Upper lobe of right lung (tissue), 1 donor: ENCODE measurements around the gene MS4A14. TPM values are rescaled to one million over a fixed set of nuclear protein-coding genes. Genes with fewer than 3 reads are reported as not detected.
"Not testable (repeated sequence)": the region's sequence is repeated elsewhere in the genome, so short reads cannot be mapped to it uniquely, and the experiment has no call there.

Experiments
- ATAC-seq: fragments of 200-7000 bp; cut with Tn5 transposase; one replicate; pipeline ENCODE4 v1.9.1; 2020; ENCODE audit warnings: mild to moderate bottlenecking, moderate library complexity
- DNase-seq: peaks from one replicate; pipeline ENCODE4 v3.0.0-alpha.2; 2020
- H3K27ac ChIP-seq: fragments of 200-600 bp; one replicate; pipeline ENCODE4 v1.8.0; 2022
- H3K27me3 ChIP-seq: fragments of 200-600 bp; one replicate; pipeline ENCODE4 v1.8.0; 2022; ENCODE audit warnings: mild to moderate bottlenecking
- H3K36me3 ChIP-seq: fragments of 200-600 bp; one replicate; pipeline ENCODE4 v1.8.0; 2022
- H3K4me1 ChIP-seq: fragments of 200-600 bp; one replicate; pipeline ENCODE4 v1.8.0; 2022
- H3K4me3 ChIP-seq: fragments of 200-600 bp; one replicate; pipeline ENCODE4 v1.8.0; 2022; ENCODE audit warnings: mild to moderate bottlenecking
- H3K9me3 ChIP-seq: fragments of 200-600 bp; one replicate; pipeline ENCODE4 v1.8.0; 2022
- intact Hi-C: fragments of 100-400 bp; cut with DNase I; formaldehyde crosslinking; loops from one replicate; pipeline ENCODE4 v1.11.0; 2022
- total RNA-seq: library from RNA; stranded (reverse); fragmentation: NEBNext Ultra II Directional; extraction: Animal tissue kit (Norgen Biotek cat#: 25700); gene quantifications from one replicate; pipeline ENCODE4 v1.2.1, GENCODE V29; 2021
- TF ChIP-seq, protein P1 (sequence below): fragments of 200-600 bp; IDR thresholded peaks from one replicate; pipeline ENCODE4 v1.8.0; 2022; ENCODE audit warnings: antibody characterized with exemption
- donor health status: DM: no; HTN: yes; CAD: no; lungs with severe emphysema.

The MS4A14 gene
- total RNA-seq, 1 donor from 2014 or later = 10.3 TPM

DNA sequence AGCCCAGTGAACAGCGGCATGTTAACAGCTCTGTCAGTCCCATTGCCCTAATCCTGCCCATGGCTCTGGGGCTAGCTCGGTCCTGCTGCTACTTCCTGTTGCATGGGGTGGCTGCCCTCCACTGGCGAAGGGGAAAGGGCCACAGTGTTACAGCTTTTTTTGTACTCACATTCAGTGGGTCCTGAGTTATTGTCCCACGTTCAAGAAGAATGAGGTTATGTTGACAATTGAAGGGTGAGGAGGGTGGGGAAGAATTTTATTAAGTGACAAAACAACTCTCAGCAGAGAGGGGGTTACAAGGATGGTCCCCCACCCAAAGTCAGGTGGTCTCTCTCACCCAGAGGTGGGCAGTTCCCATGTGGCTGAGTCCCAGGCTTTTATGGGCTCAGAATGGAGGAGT is 35.6 kb upstream of the MS4A14 start:
- Histone ChIP-seq H3K4me3 (no peak overlapping the region), H3K27ac (no peak overlapping the region), H3K36me3 (no peaks in the 10 kb centered on the region), H3K4me1 (no peaks in the 10 kb centered on the region), H3K9me3 (no peaks in the 10 kb centered on the region), H3K27me3 (no peaks in the 10 kb centered on the region)
- ATAC-seq (no peak), DNase-seq (no peak)
- intact Hi-C loops = no loop called here
- TF ChIP-seq, protein P1, sequence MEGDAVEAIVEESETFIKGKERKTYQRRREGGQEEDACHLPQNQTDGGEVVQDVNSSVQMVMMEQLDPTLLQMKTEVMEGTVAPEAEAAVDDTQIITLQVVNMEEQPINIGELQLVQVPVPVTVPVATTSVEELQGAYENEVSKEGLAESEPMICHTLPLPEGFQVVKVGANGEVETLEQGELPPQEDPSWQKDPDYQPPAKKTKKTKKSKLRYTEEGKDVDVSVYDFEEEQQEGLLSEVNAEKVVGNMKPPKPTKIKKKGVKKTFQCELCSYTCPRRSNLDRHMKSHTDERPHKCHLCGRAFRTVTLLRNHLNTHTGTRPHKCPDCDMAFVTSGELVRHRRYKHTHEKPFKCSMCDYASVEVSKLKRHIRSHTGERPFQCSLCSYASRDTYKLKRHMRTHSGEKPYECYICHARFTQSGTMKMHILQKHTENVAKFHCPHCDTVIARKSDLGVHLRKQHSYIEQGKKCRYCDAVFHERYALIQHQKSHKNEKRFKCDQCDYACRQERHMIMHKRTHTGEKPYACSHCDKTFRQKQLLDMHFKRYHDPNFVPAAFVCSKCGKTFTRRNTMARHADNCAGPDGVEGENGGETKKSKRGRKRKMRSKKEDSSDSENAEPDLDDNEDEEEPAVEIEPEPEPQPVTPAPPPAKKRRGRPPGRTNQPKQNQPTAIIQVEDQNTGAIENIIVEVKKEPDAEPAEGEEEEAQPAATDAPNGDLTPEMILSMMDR = no peak

DNA sequence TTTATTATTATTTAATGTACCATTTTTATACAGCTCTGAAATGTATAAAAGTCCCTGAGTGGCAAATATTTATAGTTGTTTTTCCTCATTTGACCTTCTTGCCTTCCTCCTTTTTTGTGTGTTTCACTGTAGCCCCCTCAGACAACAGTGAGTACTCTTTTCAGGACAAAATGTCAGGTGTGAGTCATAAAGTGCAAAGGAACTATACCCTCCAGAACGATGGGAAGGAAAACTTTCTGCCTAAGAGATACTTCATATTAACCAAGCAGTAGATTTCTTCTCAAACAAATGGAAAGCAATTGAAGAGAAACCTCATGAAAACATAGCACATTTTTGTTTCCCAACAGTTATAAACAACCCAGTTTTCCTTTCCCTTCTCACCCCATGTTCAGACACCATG is 34.0 kb upstream of the MS4A14 start:
- Histone ChIP-seq H3K4me3 (no peak overlapping the region), H3K4me1 (no peaks in the 10 kb centered on the region), H3K27me3 (no peaks in the 10 kb centered on the region), H3K36me3 (no peaks in the 10 kb centered on the region), H3K27ac (no peak overlapping the region), H3K9me3 (no peaks in the 10 kb centered on the region)
- DNase-seq (no peak), ATAC-seq (no peak)
- TF ChIP-seq, protein P1 = no peak
- intact Hi-C loops = no loop called here

DNA sequence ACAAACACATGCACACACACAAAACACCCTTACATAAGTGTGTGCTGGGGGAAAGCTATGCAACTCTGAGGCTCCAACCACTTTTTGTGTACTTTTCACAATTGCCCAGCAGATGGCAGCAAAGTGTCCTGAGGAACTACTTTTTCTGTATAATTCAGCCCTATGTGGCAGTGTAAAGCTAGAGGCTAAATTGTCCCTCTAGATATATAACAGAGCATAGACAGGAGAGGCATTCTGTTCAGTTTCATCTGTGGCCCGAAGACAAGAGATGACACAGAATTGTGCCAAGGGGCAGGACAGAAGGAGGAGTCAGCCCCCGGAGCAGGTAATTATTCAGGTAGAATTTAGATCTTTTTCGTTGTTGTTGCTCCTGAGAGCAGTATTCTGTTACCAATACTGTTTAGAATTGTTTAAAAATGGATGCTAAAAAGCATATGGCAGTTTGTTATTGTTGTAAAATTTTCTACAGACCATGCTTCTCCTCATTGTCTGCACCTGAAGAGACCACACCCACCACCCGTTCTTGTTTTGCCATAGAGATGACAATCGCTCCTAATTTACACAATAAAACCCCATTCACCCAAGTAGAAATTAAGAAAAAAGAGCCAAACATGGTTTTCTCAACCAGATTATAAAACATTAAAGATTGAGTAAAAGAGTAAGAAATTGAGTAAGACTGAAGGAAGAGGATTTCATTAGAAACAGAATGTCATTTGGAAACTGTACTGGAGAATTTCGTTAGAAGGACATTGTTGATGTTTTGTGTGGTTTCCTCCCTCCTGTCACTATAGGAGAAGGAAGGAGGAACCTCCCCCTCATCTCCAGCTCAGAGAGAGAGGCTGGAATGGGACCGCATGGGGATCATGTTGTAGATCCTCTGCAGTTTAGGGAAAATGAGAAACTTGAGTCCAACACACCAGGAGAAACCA is 32.5 kb upstream of the MS4A14 start:
- no peaks in the 10 kb centered on the region for H3K27me3 ChIP-seq
- H3K27ac ChIP-seq = peak overlapping the region; percentile 8
- no peaks in the 10 kb centered on the region for H3K9me3 ChIP-seq
- TF ChIP-seq, protein P1 = peak; percentile 82
- no peaks in the 10 kb centered on the region for H3K36me3 ChIP-seq
- no peaks in the 10 kb centered on the region for H3K4me1 ChIP-seq
- DNase-seq (no peak), ATAC-seq (peak; percentile 92)
- intact Hi-C loops = no loop called here
- no peak overlapping the region for H3K4me3 ChIP-seq

DNA sequence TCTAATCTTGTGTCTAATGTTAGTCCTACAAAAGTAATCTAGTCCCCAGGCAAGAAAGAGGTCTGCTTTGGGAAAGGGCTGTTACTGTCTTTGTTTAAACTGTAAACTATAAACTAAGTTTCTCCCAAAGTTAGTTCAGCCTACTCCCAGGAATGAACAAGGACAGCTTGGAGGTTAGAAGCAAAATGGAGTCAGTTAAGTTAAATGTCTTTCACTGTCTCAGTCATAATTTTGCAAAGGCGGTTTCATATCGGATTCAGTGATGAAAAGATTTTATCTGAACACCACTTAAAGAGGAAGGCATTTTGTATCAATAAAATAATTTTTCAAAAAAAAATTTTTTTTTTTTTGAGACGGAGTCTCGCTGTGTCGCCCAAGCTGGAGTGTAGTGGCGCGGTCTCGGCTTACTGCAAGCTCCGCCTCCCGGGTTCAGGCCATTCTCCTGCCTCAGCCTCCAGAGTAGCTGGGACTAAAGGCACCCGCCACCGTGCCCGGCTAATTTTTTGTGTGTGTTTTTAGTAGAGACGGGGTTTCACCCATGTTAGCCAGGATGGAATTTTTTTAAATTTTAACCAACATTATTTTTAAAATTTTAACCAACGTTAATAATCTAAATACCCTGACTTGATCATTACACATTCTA is 29.9 kb upstream of the MS4A14 start:
- H3K4me3 ChIP-seq, intact Hi-C loops, H3K27ac ChIP-seq, H3K27me3 ChIP-seq, H3K9me3 ChIP-seq, H3K4me1 ChIP-seq, DNase-seq, ATAC-seq, H3K36me3 ChIP-seq: not testable (repeated sequence)

DNA sequence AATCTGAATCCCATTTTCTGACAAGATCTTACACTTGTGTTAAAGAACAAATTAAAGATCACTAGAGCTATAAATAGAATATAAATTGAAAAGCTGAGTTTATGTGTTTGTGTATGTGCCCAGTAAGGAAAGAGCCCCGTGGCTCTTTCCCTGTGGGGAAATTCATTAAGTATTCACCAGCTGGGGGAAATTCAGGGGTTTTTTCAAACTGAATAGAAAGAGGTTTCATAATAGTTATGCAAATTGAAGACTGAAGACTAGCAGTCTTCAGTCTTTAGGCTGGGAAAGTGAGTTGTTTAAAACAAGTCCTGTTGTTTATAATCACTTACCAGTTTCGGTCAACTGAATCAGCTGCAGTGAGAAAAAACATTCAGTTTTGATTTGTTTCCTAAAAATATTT is 29.2 kb upstream of the MS4A14 start:
- no peak overlapping the region for H3K4me3 ChIP-seq
- TF ChIP-seq, protein P1 = no peak
- ATAC-seq = no peak
- no peaks in the 10 kb centered on the region for H3K27me3 ChIP-seq
- intact Hi-C loops = no loop called here
- no peaks in the 10 kb centered on the region for H3K9me3 ChIP-seq
- H3K4me1 ChIP-seq = peaks cover 5% of the 10 kb centered on the region
- no peak for DNase-seq
- no peaks in the 10 kb centered on the region for H3K36me3 ChIP-seq
- no peak overlapping the region for H3K27ac ChIP-seq

DNA sequence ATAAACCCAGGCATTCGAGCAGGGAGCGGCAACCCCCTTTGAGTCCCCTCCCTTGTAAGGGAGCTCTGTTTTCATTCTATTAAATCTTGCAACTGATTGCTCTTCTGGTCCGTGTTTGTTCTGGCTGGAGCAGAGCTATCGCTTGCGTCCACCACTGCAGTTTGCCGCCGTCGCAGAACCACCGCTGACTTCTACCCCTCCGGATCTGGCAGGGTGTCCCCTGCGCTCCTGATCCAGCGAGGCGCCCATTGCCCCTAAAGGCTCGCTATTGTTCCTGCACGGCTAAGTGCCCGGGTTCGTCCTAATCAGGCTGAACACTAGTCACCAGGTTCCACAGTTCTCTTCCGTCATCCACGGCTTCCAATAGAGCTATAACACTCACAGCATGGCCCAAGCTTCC is 28.4 kb upstream of the MS4A14 start:
- H3K4me1 ChIP-seq = peaks cover 5% of the 10 kb centered on the region
- DNase-seq = no peak
- ATAC-seq = no peak

More for the DNA sequence above, 28.4 kb upstream of the MS4A14 start:
- H3K27ac ChIP-seq = no peak overlapping the region
- TF ChIP-seq, protein P1 = no peak
- no peaks in the 10 kb centered on the region for H3K27me3 ChIP-seq
- H3K36me3 ChIP-seq = no peaks in the 10 kb centered on the region
- H3K4me3 ChIP-seq = no peak overlapping the region
- intact Hi-C loops = no loop called here
- no peaks in the 10 kb centered on the region for H3K9me3 ChIP-seq
